HFFc6 (cell line): Measurements from ENCODE around the gene ZCCHC8. TPM values are rescaled to one million over a fixed set of nuclear protein-coding genes. Genes with fewer than 3 reads are reported as not detected.

Source experiments
- DNase-seq: peaks from one replicate; pipeline ENCODE4 v3.0.0-alpha.2; 2018
- H3K27ac Mint-ChIP-seq: 2 replicates; pipeline ENCODE4 v1.8.0; 2020; ENCODE audit warnings: mild to moderate bottlenecking, mixed read lengths
- H3K27me3 Mint-ChIP-seq: 2 replicates; pipeline ENCODE4 v1.8.0; 2021; ENCODE audit warnings: mild to moderate bottlenecking, moderate library complexity, mixed read lengths; ENCODE audit not compliant: insufficient read depth
- H3K36me3 Mint-ChIP-seq: 2 replicates; pipeline ENCODE4 v1.8.0; 2021; ENCODE audit warnings: low read depth, mixed read lengths
- H3K4me1 Mint-ChIP-seq: 2 replicates; pipeline ENCODE4 v1.8.0; 2020; ENCODE audit warnings: low read depth, mixed read lengths
- H3K4me3 Mint-ChIP-seq: 2 replicates; pipeline ENCODE4 v1.8.0; 2020; ENCODE audit warnings: mild to moderate bottlenecking, moderate library complexity, mixed read lengths
- H3K9me3 Mint-ChIP-seq: 2 replicates; pipeline ENCODE4 v1.8.0; 2020; ENCODE audit warnings: mild to moderate bottlenecking, mixed read lengths
- total RNA-seq, 6 experiments: library from RNA; stranded (reverse); fragmentation: NEBNext Ultra II Directional; extraction: Animal tissue kit (Norgen Biotek cat#: 25700); gene quantifications; 2 replicates in 1 of 6; 3 replicates in 5 of 6; pipeline ENCODE4 v1.2.3, GENCODE V29; 2021
- TF ChIP-seq, protein P1 (sequence below): fragments of 200-600 bp; sonication (generic); IDR thresholded peaks from 2 replicates; pipeline ENCODE4 v1.5.0; 2021; ENCODE audit warnings: antibody characterized with exemption, mild to moderate bottlenecking

ZCCHC8 gene
- total RNA-seq, 6 experiments from 2014 or later: 9.7 to 13.1 (median 11.4) TPM

DNA sequence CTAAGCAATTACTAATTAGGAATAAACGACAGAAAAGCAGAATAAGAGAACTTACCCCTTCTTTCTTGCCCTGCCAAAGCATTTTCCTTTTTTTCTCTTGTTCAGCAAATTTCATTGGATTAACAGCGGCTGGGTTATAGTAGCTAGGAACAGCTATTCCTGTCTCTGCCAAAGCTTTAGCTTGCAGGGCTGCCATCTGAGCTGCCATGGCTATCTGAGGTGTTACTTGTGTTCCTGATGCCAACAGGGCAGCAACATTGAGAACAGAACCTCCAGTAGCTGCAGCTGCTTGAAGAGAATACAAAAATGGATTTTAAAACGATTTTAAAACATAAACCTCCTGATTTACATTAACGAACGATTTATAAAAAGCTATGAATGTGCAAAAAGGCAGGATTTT is 7.4 kb upstream of the ZCCHC8 start:
- TF ChIP-seq, protein P1, sequence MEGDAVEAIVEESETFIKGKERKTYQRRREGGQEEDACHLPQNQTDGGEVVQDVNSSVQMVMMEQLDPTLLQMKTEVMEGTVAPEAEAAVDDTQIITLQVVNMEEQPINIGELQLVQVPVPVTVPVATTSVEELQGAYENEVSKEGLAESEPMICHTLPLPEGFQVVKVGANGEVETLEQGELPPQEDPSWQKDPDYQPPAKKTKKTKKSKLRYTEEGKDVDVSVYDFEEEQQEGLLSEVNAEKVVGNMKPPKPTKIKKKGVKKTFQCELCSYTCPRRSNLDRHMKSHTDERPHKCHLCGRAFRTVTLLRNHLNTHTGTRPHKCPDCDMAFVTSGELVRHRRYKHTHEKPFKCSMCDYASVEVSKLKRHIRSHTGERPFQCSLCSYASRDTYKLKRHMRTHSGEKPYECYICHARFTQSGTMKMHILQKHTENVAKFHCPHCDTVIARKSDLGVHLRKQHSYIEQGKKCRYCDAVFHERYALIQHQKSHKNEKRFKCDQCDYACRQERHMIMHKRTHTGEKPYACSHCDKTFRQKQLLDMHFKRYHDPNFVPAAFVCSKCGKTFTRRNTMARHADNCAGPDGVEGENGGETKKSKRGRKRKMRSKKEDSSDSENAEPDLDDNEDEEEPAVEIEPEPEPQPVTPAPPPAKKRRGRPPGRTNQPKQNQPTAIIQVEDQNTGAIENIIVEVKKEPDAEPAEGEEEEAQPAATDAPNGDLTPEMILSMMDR: no peak
- H3K4me3 Mint-ChIP-seq: no peak overlapping the region
- H3K36me3 Mint-ChIP-seq: peaks cover 41% of the 10 kb centered on the region
- no peak overlapping the region for H3K27ac Mint-ChIP-seq
- H3K4me1 Mint-ChIP-seq: no peaks in the 10 kb centered on the region
- no peaks in the 10 kb centered on the region for H3K9me3 Mint-ChIP-seq
- no peaks in the 10 kb centered on the region for H3K27me3 Mint-ChIP-seq
- DNase-seq: no peak

DNA sequence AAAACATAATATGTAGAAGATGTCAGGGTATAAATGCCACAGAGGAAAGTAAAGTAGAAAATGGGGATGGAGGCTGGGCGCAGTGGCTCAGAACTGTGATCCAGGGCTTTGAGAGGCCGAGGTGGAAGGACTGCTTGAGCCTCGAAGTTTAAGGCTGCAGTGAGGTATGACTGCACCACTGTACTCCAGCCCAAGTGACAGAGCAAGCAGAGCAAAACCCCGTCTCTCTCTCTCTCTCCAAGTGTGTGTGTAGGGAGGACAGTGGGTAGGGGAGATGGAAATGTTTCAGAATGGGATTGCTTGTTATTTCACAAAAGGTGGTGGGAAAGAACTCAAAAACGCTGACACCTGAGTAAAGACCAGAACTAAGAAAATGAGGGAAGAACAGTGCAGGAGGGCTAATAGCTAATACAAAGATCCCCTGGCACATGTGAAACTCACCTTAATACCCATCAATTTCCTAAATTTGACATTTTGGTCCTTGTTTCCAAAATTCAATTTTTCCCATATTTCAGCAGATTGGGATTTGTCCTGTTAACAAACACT is 5.7 kb upstream of the ZCCHC8 start:
- DNase-seq: no peak
- Mint-ChIP-seq H3K9me3 (no peaks in the 10 kb centered on the region), H3K4me3 (no peak overlapping the region), H3K4me1 (peaks cover 6% of the 10 kb centered on the region; the same call in 1 of the 2 replicates), H3K27ac (peak overlapping the region; percentile 18; the same call in 1 of the 2 replicates), H3K27me3 (no peaks in the 10 kb centered on the region; the same call in 1 of the 2 replicates), H3K36me3 (peaks cover 44% of the 10 kb centered on the region)
- TF ChIP-seq, protein P1: no peak

DNA sequence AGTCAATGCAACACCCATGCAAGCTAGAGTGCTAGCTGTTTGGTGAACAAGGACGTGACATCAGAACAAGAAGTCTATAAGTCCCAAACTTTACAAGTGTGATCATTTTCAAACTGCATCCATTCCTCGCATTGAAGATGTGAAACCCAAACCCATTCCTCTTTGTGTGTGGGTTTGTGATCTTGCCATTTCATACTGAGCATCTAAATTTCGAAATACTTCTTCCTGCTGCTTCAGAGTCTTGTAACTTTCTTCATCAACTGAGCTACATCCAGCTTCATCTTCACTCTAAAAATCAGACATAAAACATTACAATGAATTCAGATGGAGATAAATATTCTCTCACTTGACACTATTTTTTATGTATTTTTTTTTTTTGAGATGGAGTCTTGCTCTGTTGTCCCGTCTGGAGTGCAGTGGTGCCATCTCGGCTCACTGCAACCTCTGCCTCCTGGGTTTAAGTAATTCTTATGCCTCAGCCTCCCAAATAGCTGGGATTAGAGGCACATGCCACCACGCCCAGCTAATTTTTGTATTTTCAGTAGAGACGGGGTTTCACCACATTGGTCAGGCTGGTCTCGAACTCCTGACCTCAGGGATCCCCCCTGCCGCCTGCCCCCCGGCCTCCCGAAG is 4.8 kb upstream of the ZCCHC8 start:
- no peaks in the 10 kb centered on the region for H3K9me3 Mint-ChIP-seq
- H3K27me3 Mint-ChIP-seq: peaks cover 3% of the 10 kb centered on the region
- H3K4me1 Mint-ChIP-seq: peaks cover 14% of the 10 kb centered on the region
- H3K4me3 Mint-ChIP-seq: no peak overlapping the region
- H3K36me3 Mint-ChIP-seq: peaks cover 36% of the 10 kb centered on the region
- H3K27ac Mint-ChIP-seq: peak overlapping the region; percentile 42
- DNase-seq: no peak
- TF ChIP-seq, protein P1: no peak

DNA sequence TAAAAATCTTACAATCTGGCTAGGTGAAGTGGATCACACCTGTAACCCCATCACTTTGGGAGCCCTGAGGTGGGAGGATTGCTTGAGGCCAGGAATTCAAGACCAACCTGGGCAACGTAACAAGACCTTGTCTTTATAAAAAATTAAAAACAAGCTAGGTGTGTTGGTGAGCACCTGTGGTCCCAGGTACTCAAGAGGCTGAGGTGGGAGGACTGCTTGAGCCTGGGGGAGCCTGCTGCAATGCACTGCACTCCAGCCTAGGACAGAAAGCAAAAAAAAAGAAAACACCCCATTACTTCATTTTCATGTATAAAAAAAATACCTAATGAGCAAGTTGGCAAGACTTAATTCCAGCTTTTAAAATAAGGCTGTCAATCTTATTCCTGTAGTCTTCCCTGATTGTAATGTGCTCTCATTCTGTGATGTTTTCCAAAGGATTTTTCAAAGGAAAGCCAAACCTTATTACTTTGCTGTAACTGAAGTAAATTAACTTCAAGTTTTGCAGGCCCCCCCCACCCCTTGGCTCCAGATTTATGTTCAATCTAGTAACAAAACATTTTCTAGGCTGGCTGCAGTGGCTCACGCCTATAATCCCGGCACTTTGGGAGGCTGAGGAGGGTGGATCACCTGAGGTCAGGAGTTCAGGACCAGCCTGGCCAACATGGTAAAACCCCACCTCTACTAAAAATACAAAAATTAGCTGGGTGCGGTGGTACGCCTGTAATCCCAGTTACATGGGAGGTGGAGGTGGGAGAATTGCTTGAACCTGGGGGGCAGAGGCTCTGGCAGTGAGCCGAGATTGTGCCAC is 3.3 kb upstream of the ZCCHC8 start:
- H3K27ac Mint-ChIP-seq: peak overlapping the region; percentile 30
- H3K36me3 Mint-ChIP-seq: peaks cover 39% of the 10 kb centered on the region
- peaks cover 21% of the 10 kb centered on the region for H3K4me1 Mint-ChIP-seq
- TF ChIP-seq, protein P1: no peak
- no peak for DNase-seq
- no peaks in the 10 kb centered on the region for H3K9me3 Mint-ChIP-seq
- H3K27me3 Mint-ChIP-seq: peaks cover 7% of the 10 kb centered on the region
- H3K4me3 Mint-ChIP-seq: no peak overlapping the region

DNA sequence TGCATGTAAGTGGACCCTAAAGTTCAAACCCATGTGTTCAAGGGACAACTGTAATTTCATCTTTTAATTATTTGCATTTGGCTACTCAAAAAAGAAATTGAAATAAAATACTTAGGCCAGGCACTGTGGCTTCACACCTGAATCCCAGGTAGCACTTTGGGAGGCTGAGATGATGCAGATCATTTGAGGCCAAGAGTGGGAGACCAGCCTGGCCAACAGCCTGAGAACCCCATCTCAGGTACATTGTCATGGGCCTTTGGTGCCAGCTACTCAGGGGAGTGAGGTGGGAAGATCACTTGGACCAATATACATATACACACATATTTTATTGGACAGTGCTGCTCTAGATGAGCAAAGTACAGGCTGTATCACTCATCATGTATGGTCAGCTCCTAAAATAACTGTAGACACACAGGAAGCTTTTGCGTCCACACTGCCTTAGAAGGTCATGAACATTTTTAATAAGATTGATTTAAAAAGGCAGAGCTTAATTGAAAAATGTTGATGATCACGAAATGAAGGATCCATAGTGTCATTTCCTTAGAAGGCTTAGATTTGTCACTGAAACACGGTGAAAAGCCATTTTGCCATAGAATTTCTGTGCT is 2.5 kb upstream of the ZCCHC8 start:
- TF ChIP-seq, protein P1: no peak
- H3K4me3 Mint-ChIP-seq: no peak overlapping the region
- DNase-seq: no peak
- H3K9me3 Mint-ChIP-seq: no peaks in the 10 kb centered on the region
- H3K27ac Mint-ChIP-seq: peak overlapping the region; percentile 30
- H3K27me3 Mint-ChIP-seq: peaks cover 7% of the 10 kb centered on the region
- peaks cover 27% of the 10 kb centered on the region for H3K4me1 Mint-ChIP-seq
- peaks cover 45% of the 10 kb centered on the region for H3K36me3 Mint-ChIP-seq
